ENCODE measurements around the gene CD300LF.

The CD300LF gene

DNA sequence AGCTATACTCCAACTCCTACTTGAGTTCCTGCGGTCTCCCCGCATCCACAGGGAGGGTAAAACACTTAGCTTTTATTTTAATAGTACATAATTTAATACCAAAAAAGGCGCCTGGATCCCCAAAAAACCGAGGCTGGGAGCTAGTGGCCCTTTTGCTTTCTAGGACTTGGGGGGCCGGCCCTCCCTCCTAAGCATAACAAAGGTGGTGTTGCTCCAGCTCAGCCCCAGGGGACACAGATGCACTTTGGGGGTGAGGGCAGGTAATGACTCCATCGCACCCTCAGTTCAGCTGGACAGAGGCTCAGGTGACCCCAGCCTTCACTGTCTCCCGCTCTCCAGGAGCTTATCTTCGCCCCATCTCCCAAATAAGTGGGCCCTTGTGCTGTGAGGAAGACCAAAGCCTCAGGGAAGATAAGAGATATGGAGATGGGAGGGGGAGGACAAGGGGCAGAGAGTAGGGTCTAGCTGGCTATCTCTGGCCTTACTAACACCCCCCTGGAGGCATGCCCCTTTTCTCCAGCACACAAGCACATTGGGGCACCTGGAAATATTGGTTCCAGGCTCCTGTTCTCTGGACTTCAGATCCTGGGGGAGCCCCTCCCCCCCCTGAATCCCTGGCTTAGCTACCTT is 32.9 kb upstream of the CD300LF start:
- DNase-seq, result no peak

DNA sequence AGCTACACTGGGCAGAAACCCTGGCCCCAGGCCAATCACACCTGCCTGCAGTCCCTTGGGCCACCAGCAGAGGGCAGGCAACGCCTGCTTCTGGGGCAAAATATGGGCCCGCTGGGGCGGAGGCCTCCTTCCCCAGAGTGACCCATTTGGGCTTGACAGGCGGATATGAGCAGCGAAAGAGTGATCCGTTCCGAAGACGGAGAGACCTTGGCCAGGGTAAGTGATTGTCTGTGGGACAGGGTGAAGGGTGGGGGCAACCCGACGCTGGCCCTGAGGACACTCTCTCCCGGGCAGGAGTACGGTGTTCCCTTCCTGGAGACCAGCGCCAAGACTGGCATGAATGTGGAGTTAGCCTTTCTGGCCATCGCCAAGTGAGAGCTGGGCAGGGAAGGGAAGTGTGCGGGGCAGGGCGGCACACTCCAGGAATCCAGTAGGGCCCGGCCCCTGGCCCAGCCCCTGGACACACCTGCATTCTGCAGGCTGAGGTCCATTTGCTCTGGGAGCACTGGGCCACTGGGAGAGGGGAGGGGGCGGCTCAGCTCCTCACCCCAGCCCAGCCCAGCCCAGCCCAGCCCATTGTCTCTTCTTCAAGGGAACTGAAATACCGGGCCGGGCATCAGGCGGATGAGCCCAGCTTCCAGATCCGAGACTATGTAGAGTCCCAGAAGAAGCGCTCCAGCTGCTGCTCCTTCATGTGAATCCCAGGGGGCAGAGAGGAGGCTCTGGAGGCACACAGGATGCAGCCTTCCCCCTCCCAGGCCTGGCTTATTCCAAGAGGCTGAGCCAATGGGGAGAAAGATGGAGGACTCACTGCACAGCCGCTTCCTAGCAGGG is 32.2 kb upstream of the CD300LF start:
- DNase-seq, result peak; percentile 10

DNA sequence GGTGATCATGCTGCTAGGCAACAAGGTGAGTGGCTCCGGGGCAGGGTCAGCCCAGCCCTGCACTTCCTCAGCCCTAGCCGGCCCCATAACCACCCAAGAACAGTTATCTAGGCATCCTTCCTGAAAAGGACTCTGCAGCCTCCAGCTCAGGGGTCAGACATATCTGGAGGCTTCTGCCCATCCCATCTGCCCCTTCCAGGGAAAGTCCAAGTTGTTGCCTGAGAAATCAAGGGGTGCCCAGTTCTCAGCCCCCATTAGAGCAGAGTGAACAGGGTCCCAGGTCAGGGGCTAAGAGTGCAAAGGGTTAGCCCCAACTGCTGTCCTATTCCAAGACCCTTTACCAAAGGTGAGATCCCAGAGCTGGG is 31.6 kb upstream of the CD300LF start:
- DNase-seq, result no peak

DNA sequence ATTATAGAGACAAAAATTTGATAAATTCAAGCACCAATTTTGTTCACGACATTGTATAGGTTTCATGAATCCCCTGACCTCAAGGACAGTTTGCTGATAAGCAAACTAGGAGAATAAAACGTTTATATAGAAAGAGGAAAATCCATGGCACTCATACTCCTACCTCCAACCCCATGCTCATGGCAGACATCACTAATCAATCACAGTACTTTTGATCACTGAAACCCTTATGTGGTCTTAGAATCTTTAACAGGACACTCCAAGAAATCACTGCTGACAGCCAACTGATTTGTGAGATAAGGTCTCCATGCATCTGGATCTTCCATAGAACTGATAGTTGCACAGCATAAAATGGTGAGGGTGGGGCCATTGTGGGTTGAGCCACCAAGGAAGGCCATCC is 31.0 kb upstream of the CD300LF start:
- DNase-seq, result no peak

DNA sequence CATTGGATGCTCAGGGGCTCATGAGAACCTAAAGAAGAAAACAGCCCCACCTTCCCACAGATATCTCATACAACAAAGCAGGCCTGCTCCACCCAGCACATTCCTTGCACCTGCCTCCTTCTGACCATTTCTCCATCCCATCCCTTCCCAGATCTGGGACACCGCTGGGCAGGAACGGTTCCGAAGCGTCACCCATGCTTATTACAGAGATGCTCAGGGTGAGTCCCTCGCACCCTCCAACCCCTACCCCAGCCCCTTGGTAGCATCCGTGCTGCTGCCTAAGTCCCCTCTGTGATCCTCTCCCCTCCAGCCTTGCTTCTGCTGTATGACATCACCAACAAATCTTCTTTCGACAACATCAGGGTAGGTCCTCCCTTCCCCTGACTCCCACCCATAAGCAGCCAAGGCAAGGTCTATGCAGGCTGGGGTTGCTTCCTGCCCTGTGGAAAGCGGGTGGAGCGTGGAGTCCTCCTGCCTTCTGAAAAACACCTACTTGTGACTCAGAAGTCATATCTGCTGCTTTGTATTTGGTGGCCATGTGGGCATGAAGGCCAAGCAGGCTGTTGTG is 30.3 kb upstream of the CD300LF start:
- DNase-seq, result no peak

DNA sequence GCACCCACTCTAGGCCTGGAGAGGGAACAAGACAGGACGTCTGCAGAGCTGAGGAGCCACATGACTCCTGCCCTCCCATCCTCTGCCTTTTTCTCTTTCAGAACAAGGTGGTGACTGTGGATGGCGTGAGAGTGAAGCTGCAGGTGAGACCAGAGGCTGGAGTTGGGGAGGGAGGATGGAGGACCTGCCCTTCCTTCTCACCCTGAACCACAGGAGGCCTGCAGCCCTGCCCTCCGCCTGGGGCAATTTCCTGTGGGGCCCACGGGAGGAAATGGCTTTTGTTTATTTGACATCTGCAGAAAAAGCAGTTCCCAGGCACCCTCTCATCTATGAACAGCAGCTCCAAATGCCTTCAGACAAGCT is 29.4 kb upstream of the CD300LF start:
- DNase-seq, result no peak

DNA sequence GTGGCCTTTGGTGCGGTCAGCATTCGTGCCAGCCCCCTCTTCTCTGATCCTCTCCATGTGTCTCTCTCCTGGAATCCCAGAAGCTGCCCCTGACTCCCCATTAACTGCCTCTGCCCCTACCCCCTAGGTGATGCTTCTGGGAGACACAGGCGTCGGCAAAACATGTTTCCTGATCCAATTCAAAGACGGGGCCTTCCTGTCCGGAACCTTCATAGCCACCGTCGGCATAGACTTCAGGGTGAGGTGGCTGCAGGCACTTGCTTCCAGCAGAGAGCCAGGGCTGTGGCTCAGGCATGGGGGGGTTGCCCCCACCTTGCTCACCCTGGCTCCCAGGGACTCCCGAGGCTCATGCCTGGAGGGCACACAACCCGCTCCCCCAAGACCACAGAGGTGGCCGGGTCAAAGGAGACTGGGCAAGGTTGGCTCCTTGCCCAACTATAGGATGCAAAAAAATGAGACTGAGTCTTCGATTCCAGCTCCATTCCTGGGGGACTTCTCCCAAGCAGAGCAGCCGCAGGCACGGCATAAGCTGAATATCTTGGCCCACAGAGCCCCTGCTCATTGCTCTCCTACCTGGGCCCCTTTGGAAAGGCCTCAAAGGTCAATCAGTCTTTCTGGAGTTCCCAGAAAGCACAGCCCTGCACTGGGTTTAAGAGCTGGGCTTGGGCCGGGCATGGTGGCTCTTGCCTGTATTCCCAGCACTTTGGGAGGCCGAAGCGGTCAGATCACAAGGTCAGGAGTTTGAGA is 28.1 kb upstream of the CD300LF start:
- DNase-seq, result no peak

DNA sequence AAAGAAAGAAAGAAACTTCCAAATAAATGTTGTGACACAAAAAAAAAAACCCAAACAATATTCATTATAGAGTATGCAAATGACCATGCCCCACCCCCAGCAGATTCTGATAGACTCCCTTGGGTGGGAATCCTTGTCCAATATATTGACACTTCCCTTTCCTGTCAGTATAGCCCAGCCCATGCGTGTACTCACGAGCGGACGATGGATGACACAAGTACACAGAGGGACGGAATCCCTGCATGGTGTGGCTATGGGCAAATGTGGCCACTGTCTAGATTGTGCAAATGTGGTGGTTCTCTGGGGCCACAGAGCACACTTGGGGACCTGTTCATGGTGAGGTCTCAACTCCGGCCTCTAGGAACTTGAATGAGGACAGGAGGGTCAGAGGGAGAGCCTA is 27.4 kb upstream of the CD300LF start:
- DNase-seq, result no peak

DNA sequence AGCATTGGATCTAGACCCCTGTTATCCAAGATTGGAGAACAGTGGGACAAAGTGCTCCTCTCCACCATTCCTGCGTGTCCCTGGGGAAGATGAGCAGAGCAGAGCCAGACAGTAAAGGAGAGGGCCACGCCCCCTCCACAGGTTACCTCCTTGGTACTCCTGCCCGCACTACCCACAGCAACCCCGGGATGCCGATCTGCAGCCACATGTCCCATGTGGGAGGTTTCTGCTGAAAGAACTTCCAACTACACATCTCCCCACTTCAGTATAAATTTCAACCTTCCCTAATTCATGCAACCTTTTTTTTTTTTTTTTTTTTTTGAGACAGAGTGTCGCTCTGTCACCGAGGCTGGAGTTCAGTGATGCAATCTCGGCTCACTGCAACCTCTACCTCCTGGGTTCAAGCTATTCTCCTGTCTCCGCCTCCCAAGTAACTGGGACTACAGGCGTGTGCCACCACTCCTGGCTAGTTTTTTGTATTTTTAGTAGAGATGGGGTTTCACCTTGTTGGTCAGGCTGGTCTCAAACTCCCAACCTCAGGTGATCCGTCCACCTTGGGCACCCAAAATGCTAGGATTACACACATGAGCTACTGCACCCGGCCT is 26.6 kb upstream of the CD300LF start:
- DNase-seq, result no peak

DNA sequence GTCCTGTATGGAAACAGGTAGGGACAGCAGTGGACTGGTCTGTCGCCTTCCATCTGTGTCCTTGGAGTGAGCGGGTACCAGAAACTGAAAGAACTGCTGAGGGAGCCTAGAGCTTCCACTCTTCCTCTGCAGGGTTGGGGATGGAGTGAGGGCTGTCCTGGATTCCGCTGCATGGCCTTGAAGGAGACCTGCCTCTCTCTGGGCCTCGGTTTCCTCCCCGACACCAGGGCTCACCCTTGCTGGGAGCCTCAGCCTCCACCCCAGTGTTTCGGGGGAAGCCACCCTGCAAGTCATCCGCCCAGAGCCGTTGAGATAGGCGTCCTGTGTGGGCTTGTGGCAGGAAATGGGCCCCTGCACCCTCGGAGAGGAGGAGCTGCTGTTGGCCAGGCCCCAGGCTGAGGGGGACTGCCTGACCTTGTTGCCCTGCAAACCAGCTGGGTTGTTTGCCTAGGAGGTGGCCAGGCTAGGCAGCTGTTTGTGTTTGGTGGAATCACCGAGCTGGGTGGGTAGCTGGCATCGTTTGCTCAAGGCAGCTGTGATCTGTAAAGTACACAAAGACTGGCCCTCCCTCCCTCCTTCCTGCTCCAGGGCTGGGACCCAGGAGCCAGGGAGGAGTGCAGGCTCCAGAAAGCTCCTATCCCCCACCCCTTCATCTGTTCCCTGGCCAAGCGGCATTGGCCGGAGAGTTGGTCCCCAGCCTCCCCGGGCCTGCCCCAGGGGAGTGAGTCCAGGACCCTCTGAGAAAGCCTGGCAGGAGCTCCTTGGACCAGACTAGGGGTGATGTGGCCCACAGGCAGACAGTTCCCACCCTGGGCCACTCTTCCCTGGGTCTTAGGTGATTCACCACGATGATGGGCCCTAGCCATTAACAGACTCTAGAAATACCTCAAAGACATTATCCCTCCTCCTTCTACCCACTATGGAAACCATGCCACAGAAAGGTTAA is 25.6 kb upstream of the CD300LF start:
- no peak for DNase-seq

DNA sequence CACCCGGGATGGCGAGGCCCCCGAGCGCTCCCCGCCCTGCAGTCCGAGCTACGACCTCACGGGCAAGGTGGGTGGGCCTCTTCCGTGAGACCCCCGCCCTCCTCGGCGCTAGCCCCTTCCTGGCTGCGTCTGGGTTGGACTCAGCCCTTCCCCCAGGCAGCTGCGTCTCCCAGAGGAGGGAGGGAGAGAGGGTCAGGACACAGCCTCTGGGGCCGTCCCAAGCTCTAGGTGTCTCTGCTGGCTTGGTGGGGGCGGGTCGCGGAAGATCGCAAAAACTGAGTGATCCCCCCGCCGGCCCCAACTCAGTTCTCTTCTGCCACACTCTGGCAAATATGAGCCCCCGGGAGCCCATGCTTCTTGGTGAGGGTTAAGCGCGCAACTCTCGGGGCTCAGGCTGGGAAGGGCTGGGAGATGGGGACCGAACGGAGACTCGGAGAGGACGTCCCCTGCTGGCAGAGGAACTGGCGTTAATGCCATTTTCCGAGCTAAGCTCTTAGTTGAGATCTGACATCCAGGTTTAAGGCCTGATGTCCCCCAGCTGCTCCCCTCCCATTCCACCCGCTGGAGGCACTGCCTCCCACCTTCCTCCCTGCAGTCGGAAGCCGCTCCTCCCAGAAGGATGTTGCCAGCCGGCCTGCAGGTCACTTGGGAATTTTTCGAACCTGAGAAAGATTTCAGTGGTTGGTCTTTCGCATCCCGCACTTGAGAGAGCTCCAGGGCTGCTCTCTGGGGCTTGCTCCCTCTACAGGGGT is 24.8 kb upstream of the CD300LF start:
- DNase-seq, result no peak

DNA sequence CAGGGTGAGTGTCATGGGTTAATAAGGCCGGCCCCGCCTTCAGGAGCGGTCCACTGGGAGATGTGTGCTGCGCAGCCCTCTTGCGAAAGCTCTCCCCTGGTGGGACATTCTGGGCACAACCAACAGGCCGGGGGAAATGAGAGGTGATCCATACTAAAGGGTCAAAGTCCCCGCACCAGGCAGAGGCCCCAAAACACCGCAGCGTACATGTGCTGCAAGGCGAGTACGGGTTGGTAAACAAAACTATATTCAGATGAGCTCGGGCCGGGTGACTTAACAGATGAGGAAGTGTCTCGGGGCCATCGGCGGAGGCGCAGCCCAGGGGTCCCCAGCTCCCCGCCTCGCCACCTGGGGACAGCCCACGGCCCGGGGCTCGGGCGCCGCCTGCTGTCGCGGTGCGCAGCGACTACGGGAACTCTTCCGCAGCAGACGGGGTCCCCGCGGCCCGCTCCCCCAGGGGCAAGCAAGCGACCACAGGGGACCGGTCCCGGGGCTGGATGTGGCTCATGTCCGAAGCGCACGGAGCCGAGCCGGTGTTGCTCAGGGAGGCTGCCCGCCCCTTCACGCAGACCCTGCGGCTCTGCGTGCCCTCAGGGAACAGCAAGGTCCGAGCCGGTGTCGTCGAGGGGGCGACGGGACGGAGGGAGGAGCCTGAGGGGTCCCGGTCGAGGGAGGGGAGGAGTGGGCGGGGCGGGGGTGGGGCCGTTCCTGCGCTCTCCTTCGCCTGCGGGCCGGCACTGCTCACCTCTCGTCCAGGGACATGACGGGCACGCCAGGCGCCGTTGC is 24.0 kb upstream of the CD300LF start, which contains the start of gene RAB37:
Gene RAB37, plus strand, starts transcription at position 744 of the 786 bp plus-strand sequence. Its CDS starts 17 bp downstream, at position 761.
- no peak for DNase-seq

DNA sequence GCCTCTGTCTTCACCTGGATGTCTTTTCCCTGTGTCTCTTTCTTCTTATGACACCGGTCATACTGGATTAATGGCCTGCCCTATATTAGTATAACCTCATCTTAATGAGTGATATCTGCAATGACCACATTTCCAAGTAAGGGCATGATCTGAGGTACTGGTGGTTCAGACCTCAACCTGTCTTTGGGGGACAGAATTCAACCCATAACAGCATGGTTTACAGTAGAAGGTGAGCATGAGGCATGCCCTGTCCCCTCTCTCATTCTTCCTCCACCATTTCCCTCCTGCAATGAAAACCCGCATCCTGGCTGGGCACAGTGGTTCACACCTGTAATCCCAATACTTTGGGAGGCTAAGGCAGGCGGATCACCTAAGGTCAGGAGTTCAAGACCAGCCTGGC is 21.5 kb upstream of the CD300LF start:
- no peak for DNase-seq

DNA sequence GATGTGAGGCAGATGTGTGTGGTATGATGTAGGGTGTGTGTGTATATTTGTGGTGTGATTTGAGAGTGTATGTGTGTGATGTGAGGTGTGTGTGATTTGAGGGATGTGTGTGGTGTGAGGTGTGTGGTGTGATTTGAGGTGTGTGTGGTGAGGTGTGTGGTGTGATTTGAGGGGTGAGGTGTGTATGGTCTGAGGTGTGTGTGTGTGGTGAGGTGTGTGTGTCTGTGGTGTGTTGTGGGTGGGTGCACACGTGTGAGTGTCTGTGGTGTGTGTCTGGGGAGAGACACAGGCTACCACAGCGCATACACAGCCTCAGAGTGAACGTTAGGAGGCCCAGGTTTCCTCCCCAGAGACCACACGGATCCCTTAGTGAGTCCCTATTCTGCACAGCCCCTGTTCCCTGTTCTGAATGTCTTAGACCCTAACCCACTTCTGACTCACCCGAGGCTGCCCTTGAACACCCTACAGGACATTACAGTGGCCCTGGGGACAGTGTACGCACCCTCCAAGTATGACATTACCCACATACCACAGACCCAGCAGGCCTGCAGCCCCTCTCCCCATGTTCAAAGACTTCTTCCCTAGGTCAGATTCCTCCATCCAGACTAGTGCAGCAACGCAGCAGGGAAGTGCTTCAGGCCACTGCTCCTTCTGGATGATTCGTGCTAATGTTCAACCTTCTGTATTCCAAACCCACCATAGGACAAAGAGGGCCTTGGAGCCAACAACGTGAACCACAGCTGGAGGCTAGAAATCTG is 20.8 kb upstream of the CD300LF start:
- DNase-seq, result no peak

DNA sequence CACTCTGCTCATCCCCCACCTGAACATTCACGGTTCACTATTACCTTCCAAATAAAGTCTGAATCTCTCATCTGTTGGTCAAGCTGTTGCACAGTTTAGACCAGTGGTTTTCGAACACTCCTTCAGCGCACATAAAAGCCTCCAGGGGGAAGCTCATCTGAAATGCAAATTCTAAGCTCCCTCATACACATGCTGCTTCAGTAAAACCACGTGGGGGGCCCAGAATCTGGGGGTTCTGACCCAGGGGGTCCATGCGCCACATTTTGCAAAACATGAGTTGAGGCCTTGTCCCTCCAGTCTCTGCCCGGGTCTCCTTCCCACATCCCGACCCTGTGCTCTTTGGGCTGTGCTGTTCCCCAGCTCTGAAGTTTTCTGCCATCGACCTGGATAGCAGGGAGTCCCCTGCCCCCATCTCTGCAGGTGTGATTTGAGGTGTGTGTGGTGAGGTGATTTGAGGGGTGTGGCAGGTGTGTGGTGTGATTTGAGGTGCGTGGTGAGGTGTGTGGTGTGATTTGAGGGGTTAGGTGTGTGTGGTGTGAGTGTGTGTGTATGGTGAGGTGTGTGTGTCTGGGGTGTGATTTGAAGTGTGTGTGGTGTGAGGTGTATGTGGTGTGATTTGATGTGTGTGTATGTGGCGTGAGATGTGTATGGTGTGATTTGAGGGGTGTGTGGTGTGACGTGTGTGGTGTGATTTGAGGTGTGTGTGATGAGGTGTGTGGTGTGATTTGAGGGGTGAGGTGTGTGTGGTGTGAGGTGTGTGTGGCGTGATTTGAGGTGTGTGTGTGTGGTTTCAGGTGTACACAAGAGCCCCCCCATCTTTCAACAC is 19.5 kb upstream of the CD300LF start:
- no peak for DNase-seq

DNA sequence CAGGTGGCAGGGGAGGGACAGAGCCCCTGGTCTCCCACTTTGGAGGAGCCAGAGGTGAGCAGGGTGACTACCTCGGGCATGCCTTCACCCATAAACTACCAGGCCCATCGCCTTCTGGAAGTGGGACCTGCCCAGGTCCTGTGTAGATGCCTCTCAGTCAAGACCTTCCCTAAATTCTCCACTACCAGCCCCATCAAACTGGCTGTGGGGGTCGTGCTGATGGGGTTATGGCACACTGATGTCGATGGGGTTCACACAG is 18.6 kb upstream of the CD300LF start:
- DNase-seq, result no peak

DNA sequence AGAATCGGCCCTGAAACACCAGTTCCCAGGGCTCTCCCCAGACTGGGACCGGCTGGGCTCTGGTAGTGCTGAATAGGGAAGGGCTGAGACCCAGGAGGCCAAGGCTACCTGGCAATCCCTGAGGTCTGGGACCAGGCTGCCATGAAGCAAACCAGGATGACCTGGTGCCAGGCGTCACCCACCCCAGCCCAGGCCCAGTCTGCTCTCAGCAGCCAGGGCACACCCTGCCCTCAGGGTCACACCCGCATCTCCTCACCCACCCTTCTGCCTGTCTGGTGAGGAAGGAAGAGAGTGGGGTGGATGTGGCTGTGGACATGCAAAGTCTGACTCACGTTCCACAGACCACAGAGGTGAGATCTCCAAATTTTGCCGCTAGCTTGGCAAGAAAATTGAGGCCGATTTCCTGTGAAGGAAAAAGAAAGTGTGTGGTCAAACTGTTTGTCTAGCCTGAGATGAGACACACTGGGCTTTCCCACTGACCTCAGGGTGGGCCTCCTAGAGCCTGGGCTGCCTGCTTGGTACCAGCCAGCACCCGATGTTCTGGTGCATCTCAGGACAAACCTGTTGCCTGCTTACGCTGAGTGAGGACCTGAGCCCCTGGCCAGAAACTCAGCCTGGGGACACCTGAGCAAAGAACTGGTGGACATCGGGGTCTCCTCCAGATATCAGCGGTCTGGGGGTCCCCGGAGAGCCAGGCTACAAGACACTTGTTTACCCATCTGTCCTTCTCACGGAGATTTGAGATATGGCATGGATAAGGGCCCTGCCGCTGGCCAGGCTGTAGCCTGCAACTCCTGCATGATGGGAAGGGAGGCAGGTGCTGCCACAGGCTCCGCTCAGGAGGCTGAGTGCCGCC is 18.0 kb upstream of the CD300LF start:
- no peak for DNase-seq

DNA sequence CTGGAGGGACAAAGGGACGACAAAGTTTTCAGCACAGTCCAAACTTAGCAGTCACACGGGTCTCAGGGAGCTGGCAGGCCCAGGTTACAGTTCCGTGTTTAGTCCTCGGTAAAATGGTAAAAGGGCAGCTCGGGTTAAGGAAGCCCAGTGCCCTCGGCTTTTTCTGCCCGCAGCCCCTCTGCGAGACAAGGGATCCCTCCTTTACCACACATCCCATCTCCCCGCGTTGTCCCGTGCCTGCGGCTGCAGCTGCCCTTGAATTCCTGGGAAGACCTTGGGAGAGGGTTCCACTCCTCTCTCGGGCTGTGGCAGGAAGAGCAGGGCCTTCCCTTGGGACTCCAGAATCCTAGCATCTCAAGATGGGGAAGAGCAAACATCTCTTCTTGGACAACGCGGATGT is 17.1 kb upstream of the CD300LF start:
- DNase-seq, result no peak

Data from NCI-H748 treated with DMSO at 0.1 percent for 48 hours (cell line).